Natural killer cell (primary cell): ENCODE data around the gene TMEM107. TPM values are rescaled to one million over a fixed set of nuclear protein-coding genes. Genes with fewer than 3 reads are reported as not detected.
A peak's percentile ranks its signal among the peaks of the same experiment; 100 is the strongest.

Source experiments
- ATAC-seq, 3 donors: fragments of 150-1000 bp in 2 of 3; fragments of 200-7000 bp in 1 of 3; cut with Tn5 transposase; 1 replicate in 1 of 3; 2 replicates in 2 of 3; pipeline ENCODE4 v1.10.0; 2021; ENCODE audit warnings: mild to moderate bottlenecking in 2 of 3, moderate library complexity in 2 of 3
- DNase-seq, 2 donors: peaks; one replicate each; pipeline versions ENCODE4 v3.0.0 to v3.0.0-alpha.2; 2013 to 2021; ENCODE audit warnings: mixed read lengths in 1 of 2
- H3K27ac ChIP-seq: one replicate; pipeline ENCODE4 v1.5.1; 2013; ENCODE audit warnings: mild to moderate bottlenecking, low read length
- H3K27me3 ChIP-seq: one replicate; pipeline ENCODE4 v1.6.1; 2013; ENCODE audit warnings: low read length; ENCODE audit not compliant: control insufficient read depth, insufficient read depth
- H3K36me3 ChIP-seq: one replicate; pipeline ENCODE4 v1.6.1; 2013; ENCODE audit warnings: low read length; ENCODE audit not compliant: control insufficient read depth, insufficient read depth
- H3K4me1 ChIP-seq: one replicate; pipeline ENCODE4 v1.6.1; 2013; ENCODE audit warnings: low read length; ENCODE audit not compliant: control insufficient read depth, insufficient read depth
- H3K4me3 ChIP-seq: one replicate; pipeline ENCODE4 v1.5.1; 2013; ENCODE audit warnings: low read length
- H3K9me3 ChIP-seq: one replicate; pipeline ENCODE4 v1.6.1; 2013; ENCODE audit warnings: low read length; ENCODE audit not compliant: control insufficient read depth, insufficient read depth
- H3K27ac Mint-ChIP-seq, 2 donors: one replicate each; pipeline ENCODE4 v1.8.0; 2022; ENCODE audit warnings: mild to moderate bottlenecking in 2 of 2, mixed read lengths in 2 of 2, moderate library complexity in 1 of 2
- H3K27me3 Mint-ChIP-seq, 2 donors: one replicate each; pipeline ENCODE4 v1.8.0; 2022; ENCODE audit warnings: low read depth in 2 of 2, mixed read lengths in 2 of 2
- H3K36me3 Mint-ChIP-seq: one replicate; pipeline ENCODE4 v1.8.0; 2022; ENCODE audit warnings: mixed read lengths
- H3K4me1 Mint-ChIP-seq, 2 donors: one replicate each; pipeline ENCODE4 v1.8.0; 2022; ENCODE audit warnings: mixed read lengths in 2 of 2
- H3K4me3 Mint-ChIP-seq: one replicate; pipeline ENCODE4 v1.8.0; 2022; ENCODE audit warnings: mild to moderate bottlenecking, moderate library complexity, mixed read lengths
- H3K9me3 Mint-ChIP-seq, 2 donors: one replicate each; pipeline ENCODE4 v1.8.0; 2022; ENCODE audit warnings: mixed read lengths in 2 of 2
- WGBS: methylation state at CpG from one replicate; pipeline ENCODE4 v1.1.7; 2013; ENCODE audit warnings: missing lambda C conversion rate; ENCODE audit not compliant: insufficient coverage; 5-methylcytosine and 5-hydroxymethylcytosine counted together
- intact Hi-C: fragments of 100-400 bp; cut with micrococcal nuclease; formaldehyde crosslinking; loops from one replicate; pipeline ENCODE4 v1.14.2; 2022
- total RNA-seq, 4 donors: library from RNA; stranded (reverse); fragments of 120-200 nt in 1 of 4; gene quantifications; one replicate each; pipeline versions ENCODE4 v1.2.3 to v1.2.4, GENCODE V29; 2013 to 2022
- TF ChIP-seq, protein P1 (sequence below): fragments of 200-600 bp; IDR thresholded peaks from one replicate; pipeline ENCODE4 v1.8.0; 2022; ENCODE audit warnings: antibody characterized with exemption

TMEM107 gene
- 100 to 1,000 TPM in 1 of 3 donors, 10 to 100 TPM in 2; 48.9 to 101 (median 96.1) TPM for total RNA-seq
- 90.6 TPM for total RNA-seq (2013)

DNA sequence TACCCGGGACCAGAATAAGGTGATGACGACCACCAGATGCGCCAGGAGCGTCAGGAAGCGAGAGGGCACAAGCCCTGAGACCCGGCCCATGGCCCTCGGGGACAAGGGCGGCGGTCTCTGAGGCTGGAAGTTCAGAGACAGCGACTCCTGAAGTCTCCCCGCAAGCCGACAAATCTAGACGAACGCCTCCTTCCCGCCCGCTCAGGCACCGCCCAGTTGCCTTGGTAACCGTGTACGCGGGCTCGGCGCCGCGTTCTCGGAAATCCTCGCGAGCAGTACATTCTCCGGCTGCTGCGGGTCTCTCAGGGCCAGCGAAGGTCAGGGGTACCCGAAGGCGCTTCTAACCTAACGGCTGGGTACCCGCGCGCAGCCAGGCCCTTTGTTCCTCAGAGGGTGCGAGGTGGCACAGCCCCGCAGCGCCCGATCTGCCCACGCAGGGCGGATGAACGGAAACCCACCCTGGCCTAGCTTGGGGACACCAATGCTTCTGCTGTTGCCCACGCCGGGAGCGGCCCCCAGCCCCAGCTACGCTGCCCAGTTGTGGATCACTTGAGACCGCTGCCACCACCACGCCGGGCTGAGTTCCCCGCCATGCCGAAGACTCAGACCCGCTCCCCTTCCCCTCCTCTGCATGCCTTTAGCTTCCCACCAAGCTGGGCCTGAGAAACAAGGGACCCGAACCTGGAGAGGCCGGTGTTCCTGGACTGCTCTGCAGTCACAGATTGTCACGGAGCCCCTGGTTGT lies at the start of gene TMEM107:
TSS of gene TMEM107 (minus strand) at position 184 of the 744 bp plus-strand sequence. CDS start at position 90, 94 bp downstream.
- Histone ChIP-seq H3K27ac (peak within 1 kb of the TSS; percentile 53), H3K9me3 (no peaks in the 10 kb centered on the region), H3K36me3 (no peaks in the 10 kb centered on the region), H3K27me3 (no peaks in the 10 kb centered on the region), H3K4me3 (peak within 1 kb of the TSS; percentile 47), H3K4me1 (peaks cover 47% of the 10 kb centered on the region)
- peaks cover 34 to 43% of the 10 kb centered on the region in 2 donors for H3K4me1 Mint-ChIP-seq
- peak within 1 kb of the TSS; percentile 86 to 99 for H3K27ac Mint-ChIP-seq
- intact Hi-C loops, result loop anchor here (1.0 kb wide), 1 partner anchor 11 kb away; no protein-coding TSS in a partner anchor
- DNase-seq (peak; percentile 77 to 94), ATAC-seq (peak; percentile 49 to 60 (median 52))
- WGBS, result 2% methylated on average over 56 of the region's 56 CpGs
- no peaks in the 10 kb centered on the region for H3K9me3 Mint-ChIP-seq
- peak within 1 kb of the TSS; percentile 91 for H3K4me3 Mint-ChIP-seq
- no peaks in the 10 kb centered on the region for H3K36me3 Mint-ChIP-seq
- H3K27me3 Mint-ChIP-seq, result no peaks in the 10 kb centered on the region
- TF ChIP-seq, protein P1, sequence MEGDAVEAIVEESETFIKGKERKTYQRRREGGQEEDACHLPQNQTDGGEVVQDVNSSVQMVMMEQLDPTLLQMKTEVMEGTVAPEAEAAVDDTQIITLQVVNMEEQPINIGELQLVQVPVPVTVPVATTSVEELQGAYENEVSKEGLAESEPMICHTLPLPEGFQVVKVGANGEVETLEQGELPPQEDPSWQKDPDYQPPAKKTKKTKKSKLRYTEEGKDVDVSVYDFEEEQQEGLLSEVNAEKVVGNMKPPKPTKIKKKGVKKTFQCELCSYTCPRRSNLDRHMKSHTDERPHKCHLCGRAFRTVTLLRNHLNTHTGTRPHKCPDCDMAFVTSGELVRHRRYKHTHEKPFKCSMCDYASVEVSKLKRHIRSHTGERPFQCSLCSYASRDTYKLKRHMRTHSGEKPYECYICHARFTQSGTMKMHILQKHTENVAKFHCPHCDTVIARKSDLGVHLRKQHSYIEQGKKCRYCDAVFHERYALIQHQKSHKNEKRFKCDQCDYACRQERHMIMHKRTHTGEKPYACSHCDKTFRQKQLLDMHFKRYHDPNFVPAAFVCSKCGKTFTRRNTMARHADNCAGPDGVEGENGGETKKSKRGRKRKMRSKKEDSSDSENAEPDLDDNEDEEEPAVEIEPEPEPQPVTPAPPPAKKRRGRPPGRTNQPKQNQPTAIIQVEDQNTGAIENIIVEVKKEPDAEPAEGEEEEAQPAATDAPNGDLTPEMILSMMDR, result no peak

DNA sequence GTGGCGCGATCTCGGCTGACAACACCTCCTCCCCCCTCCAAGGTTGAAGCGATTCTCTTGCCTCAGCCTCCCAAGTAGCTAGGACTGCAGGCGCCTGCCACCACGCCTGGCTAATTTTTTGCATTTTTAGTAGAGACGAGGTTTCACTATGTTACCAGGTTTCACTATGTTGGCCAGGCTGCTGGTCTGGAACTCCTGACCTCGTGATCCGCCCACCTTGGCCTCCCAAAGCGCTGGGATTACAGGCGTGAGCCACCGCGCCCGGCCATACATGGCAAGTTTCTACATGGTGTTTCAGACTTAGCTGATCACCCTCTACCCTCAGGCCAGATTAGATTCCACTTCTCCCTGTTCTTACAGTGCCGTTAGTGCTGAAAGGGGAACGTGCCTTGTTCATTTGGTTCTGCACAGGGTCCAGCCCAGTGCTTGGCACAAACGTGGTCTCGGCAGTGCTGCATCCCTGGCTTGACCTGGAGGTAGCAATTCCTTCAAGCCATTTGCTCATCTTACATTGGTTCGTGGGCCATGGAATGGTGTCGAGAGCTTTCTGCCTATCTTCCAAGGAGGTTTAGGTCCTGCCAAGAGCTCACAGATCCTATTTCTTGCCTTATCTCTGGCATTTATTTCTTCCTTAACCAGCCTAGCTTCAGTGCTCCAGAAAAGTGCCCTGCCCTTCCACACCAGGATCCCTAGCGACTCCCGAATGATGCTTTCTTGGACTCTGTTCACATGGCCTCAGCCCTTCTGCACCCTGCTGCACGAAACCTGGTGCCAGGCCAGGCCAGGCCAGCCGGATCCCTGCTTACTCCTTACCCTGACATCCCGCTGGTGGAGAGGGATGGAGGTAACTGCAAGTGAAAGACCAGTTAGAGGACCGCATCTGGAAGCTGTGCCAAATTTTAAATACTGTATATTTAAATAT lies 49.0 kb upstream of the TMEM107 start:
- H3K27ac ChIP-seq, result no peak overlapping the region

GRCh38 chr17:8223356-8224126 lies 47.4 kb upstream of the TMEM107 start:
- WGBS, result 25% methylated on average over 27 of the region's 27 CpGs
- peaks cover 7% of the 10 kb centered on the region for H3K36me3 Mint-ChIP-seq
- H3K27me3 Mint-ChIP-seq, result peaks cover 8 to 9% of the 10 kb centered on the region in 2 donors

More for the DNA sequence above, 49.0 kb upstream of the TMEM107 start:
- peak overlapping the region; percentile 63 for H3K4me3 Mint-ChIP-seq
- Histone ChIP-seq H3K36me3 (peaks cover 32% of the 10 kb centered on the region), H3K9me3 (no peaks in the 10 kb centered on the region), H3K27me3 (no peaks in the 10 kb centered on the region), H3K4me3 (no peak overlapping the region), H3K4me1 (peaks cover 46% of the 10 kb centered on the region)
- H3K9me3 Mint-ChIP-seq, result peaks cover 0 to 4% of the 10 kb centered on the region in 2 donors
- peaks cover 20% of the 10 kb centered on the region for H3K36me3 Mint-ChIP-seq
- H3K4me1 Mint-ChIP-seq, result peaks cover 57 to 59% of the 10 kb centered on the region in 2 donors
- TF ChIP-seq, protein P1, result no peak
- ATAC-seq (no peak), DNase-seq (peak in 1 of 2 donors; percentile 19)
- peaks cover 8 to 9% of the 10 kb centered on the region in 2 donors for H3K27me3 Mint-ChIP-seq
- peak overlapping the region; percentile 100 for H3K27ac Mint-ChIP-seq
- intact Hi-C loops, result no loop called here
- 94% methylated on average over 24 of the region's 26 CpGs for WGBS

More at GRCh38 chr17:8223356-8224126, 47.4 kb upstream of the TMEM107 start:
- H3K4me1 ChIP-seq, result peaks cover 50% of the 10 kb centered on the region
- peaks cover 0 to 4% of the 10 kb centered on the region in 2 donors for H3K9me3 Mint-ChIP-seq
- ATAC-seq, result peak; percentile 8 to 29 (median 10)
- intact Hi-C loops, result loop anchor here (2.0 kb wide), 1 partner anchor 77 kb away; no protein-coding TSS in a partner anchor
- peaks cover 20% of the 10 kb centered on the region for H3K36me3 ChIP-seq
- H3K4me1 Mint-ChIP-seq, result peaks cover 54 to 60% of the 10 kb centered on the region in 2 donors
- peak; percentile 55 to 72 for DNase-seq
- TF ChIP-seq, protein P1, result no peak
- peak overlapping the region; percentile 99 for H3K4me3 Mint-ChIP-seq
- no peaks in the 10 kb centered on the region for H3K27me3 ChIP-seq
- H3K27ac ChIP-seq, result peak overlapping the region; percentile 93
- H3K9me3 ChIP-seq, result no peaks in the 10 kb centered on the region
- peak overlapping the region; percentile 100 for H3K27ac Mint-ChIP-seq
- H3K4me3 ChIP-seq, result peak overlapping the region; percentile 73
